ENCODE data around the gene IQCK.

- TF ChIP-seq CTCF (IDR thresholded peaks at IDR 0.05; ENCODE audit: insufficient read depth, low read length, poor library complexity, severe bottlenecking) (no peak), EZH2phosphoT487 (conservative IDR thresholded peaks at IDR 0.05; ENCODE audit: low read length) (no peak)
Measured at GRCh38 chr16:19737306-19738038, 19.4 kb downstream of the IQCK start.

All from SU-DHL-6 (cell line).